Heart left ventricle (tissue), 13 donors: ENCODE data around the gene DNMT3A.

ENCODE experiments used
- CTCF ChIP-seq, 12 donors: fragments of 200-600 bp; sonication (generic) in 4 of 12; IDR thresholded peaks; one replicate each; pipeline versions ENCODE4 v1.5.0 to v1.8.0; 2018 to 2022; ENCODE audit warnings: antibody characterized with exemption in 12 of 12, mild to moderate bottlenecking in 5 of 12
- POLR2A ChIP-seq, 2 donors: fragments of 450-650 bp; IDR thresholded peaks; one replicate each; pipeline ENCODE4 v1.6.1; 2017; ENCODE audit warnings: antibody characterized with exemption in 2 of 2, mild to moderate bottlenecking in 2 of 2, moderate library complexity in 2 of 2
- donor health status: ischemic (EF 13 %, LVEDD 7.1; RV severe dilation, severe dysfunction).
- donor health status: DM: no; HTN: yes; CAD: no.
- donor health status: DM: no; HTN: no; CAD: no.
- donor health status: ischemic (EF 25% LVEDD 6.9; RV normal size, moderate dysfunction).
- donor health status: ischemic (EF 25% LVEDD 5.7; RV mildly dilated, moderate dysfunction).
- donor health status: ischemic (EF 35%, LVEDD 5.7; RV mildly dilated, moderate dysfunction).
- donor health status: nonischemic (EF 11% LVEDD 7.7; RV severe dilation, severe dysfunction).
- donor health status: DM: yes; HTN: yes; CAD: no.
- donor health status: PGD.
- donor health status: ischemic (EF 29% LVEDD 5.4; RV normal size, mild dysfunction).
- donor health status: nonischemic (EF 23%, LVEDD 6.1; RV moderate dilation, normal function).

DNA sequence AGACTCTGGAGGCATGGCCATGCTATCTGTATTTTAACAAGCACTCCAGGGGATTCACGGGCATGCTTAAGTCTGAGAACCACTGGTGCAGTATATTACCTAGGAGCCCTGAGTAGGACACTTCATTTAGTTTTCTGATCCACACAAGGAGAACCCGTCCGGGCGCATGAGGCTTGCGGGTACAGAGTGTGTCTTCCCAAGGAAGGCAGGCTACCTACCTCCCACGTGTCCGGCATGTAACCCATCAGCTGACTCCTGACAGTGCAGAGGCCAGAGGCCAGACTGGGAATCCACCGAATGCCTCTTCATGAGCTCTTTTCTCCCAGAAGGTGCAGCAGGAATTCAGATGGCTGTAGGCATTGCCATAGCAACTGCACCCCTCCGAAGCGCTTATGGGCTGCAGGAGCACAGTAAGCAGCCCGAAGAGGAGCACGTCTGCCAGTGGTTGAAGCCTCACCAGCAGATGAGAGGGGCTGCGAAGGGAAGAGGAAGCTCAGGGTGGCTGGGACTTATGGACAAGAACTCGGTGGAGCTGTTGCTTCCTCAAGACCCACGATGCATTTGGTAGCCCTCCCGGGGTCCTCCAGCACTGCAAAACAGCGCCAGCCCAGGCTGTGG is 33.8 kb upstream of the DNMT3A start:
- TF ChIP-seq CTCF (IDR thresholded peaks at IDR 0.05) (no peak), POLR2A (IDR thresholded peaks at IDR 0.05) (no peak)
